ENCODE data around the gene JUN.
A peak's percentile ranks its signal among the peaks of the same experiment; 100 is the strongest.

JUN gene

DNA sequence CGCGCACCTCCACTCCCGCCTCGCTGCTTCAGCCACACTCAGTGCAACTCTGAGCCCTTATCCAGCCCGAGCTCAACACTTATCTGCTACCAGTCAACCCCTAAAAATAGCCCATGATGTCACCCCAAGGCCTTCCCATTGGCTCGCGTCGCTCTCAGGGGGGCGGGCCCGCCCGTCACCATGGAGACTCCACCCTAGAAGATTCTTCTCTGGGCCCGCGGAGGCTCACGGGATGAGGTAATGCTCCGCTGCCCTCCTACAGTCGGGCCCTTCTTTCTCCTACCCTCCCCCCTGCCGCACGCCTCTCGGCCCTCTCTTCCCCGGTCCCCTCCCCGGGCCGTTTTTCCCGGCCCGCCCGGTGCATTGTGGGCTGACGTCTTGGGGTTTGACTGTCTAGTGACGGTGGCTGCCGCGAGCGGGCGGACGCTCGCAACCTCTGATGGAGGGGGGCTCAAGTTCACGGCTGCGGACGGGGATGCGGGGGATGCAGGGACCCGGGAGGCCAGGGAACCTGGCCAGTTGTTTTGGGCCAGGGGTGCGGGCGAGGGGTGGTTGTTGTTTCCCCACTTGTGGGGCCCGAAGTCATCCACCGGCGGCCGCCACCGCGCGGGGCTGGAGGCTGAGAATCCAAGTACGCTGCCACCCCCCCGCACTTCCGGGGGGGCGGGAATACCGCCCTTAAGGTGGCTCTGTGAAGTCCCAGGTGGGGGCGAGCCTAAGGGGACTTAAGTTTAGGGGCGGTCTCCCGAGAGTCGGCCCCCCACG lies at the start of gene JUN:
Gene JUN (minus strand): TSS at position 55 of the 765 bp plus-strand sequence. CDS start 977 bp downstream, outside the sequence.
- peak; percentile 98 for DNase-seq

- DNase-seq, result no peak
Measured at GRCh38 chr1:58833166-58833565, 49.3 kb upstream of the JUN start.

- no peak for DNase-seq
Measured at GRCh38 chr1:58830291-58830690, 46.4 kb upstream of the JUN start.

GRCh38 chr1:58829866-58830265 lies 46.0 kb upstream of the JUN start:
- no peak for DNase-seq

- DNase-seq, result no peak
Measured at GRCh38 chr1:58827298-58827697, 43.5 kb upstream of the JUN start.

DNA sequence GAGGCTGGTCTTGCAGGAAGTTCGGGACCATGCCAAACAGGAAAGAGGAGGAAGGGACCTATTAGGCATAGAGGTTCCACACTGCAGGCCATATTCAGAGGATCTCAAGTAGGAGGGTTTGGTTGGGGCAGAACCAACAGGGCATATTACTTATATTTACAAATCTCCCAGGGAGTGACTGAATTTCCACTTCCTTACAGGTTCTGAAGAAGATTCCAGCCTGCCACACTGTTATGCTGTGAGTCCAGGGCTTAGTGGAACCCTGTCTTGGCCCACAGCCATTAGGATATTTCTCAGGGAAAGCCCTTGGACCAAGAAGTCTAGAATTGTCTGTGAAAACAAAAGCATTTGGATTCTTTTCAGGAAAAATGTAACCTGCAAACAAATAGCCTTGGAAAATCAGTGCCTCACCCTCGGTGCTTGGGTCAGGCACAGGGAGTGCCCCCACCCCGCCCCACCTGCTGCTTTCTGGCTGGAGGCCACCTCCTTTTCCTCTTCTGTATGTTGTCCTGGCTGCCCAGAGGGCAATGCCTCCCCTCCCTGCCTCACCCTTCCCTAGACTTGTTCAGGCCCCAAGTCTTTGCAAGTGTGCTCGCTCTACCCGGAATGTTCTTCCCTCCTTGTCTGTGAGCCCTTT lies 41.0 kb upstream of the JUN start:
- DNase-seq, result no peak

- no peak for DNase-seq
Measured at GRCh38 chr1:58823481-58824010, 39.7 kb upstream of the JUN start.

GRCh38 chr1:58821309-58821708 lies 37.5 kb upstream of the JUN start:
- no peak for DNase-seq

DNA sequence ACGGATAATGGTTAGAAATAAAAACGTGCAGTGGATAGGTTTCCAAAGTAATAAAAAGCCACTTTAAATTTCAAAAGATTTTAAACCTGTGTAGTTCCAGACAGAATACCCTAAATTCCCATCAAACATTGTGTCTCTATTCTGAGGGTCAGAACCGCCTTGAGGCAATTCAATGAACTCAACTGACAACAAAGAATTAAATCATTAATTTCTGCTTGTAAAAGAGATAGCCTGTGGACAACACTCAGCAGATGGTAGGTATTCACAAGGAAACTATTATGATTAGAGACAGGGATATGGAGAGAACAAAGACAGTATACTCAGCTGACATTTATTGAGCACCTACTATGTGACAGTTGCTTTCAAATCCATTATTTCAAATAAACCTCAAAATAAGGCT lies 35.1 kb upstream of the JUN start:
- DNase-seq, result no peak

DNA sequence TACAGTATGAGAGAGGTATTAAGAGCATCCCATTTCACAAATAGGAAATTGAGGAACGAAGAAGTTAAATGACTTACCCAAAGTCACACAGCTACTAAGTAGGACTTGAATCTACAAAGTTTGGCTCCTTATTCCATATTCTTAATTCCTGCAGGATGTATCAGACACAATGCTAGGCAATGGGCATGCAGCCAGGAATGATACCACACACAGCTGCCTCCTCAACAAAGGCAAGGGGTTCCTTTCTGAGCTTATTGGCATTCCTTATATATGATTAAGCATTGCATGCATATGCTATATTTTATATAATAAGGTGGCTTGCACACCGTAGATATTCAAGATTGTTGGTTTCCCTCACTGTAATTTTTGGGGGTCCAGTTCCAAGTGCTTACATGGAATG lies 34.2 kb upstream of the JUN start:
- no peak for DNase-seq

DNA sequence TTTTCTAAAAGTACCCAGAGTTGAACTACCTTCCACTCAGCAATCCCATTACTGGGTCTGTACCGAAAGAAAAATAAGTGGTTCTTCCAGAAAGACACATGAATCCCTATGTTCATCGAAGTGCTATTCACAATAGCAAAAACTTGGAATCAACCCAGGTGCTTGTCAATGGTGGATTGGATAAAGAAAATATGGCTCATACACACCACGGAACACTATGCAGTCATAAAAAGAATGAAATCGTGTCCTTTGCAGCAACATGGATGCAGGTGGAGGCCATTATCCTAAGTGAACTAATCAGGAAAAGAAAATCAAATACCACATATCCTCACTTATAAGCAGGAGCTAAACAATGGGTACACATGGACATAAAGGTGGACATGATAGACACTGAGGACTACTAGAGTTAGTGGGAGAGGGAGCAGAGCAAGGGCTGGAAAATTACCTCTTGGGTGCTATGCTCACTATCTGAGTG lies 32.9 kb upstream of the JUN start:
- DNase-seq, result no peak

- peak; percentile 96 for DNase-seq
Measured at GRCh38 chr1:58816072-58816746, 32.4 kb upstream of the JUN start.

DNA sequence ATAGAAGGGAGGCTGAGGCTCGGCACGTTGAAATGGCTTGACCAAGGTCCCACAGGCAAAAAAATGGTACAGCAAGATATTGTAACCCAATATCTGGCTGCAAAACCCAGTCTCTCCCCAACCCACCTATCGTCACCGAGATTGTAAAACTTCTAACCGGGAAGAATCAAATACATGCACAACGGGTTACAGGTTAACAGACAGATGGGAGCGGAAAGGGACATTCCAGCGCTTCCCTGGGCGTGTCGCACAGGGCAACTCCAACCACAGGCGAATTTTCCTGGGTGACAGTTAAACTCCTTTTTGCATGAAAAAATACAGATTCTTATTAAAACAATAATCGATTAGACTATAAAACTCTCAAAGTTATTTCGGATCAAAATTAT lies 31.8 kb upstream of the JUN start:
- peak; percentile 46 for DNase-seq

GRCh38 chr1:58815069-58815685 lies 31.3 kb upstream of the JUN start:
- peak; percentile 84 for DNase-seq

GRCh38 chr1:58814251-58815068 lies 30.6 kb upstream of the JUN start:
- no peak for DNase-seq

- DNase-seq, result no peak
Measured at GRCh38 chr1:58813801-58814200, 30.0 kb upstream of the JUN start.

- DNase-seq, result peak; percentile 27
Measured at GRCh38 chr1:58813361-58813760, 29.5 kb upstream of the JUN start.

GRCh38 chr1:58812926-58813325 lies 29.1 kb upstream of the JUN start:
- no peak for DNase-seq

- no peak for DNase-seq
Measured at GRCh38 chr1:58812468-58812867, 28.6 kb upstream of the JUN start.

DNA sequence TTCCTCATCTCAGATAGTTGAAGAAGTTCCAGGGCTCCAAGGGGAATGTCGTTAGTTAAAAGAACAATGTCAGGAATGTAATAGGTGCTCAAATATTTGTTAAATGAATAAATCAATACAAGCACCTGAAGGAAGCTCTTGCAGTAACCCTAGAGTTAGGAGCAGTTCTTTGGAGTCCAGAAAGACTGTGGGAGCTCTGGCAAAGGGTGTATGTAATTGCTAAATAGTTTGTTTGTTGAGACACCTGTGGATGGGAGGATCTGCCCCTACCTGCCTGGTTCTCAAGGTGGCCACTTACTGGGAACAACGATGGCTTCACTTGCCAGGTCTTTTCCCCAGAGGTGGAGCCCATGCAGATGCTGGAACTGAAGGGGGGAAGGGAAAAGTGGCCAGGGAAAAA lies 27.5 kb upstream of the JUN start:
- DNase-seq, result no peak

DNA sequence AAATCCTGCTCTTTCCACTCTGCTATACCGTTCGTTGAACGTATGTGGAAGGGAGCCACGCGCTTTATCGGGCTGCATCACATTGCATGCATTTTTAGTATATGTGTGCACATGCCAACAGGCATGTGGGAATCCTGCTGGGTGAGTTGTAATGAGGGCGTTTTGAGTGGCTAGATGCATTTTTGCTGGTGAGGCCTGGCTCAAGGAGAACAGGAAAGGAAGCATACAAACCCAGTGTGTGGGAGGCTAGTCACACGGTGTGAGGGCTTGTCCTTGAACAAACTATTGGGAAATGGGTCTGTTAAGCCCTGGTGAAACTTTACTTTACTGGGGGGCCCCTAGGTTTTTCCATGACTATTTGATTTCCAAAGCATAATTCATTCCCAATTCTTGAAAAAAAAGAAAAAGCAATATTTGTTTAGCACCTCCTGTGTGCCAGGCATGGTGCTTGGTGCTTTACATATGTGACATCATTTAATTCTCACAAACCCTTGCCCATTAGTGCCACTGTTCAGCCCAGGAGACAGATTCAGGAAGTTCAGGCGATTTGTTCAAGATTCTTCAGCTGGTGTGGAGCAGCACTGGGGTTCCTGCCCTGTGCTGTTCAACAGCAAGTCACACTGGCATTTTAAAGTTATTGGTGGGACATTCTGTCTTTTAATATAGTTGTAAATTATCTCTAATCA lies 25.6 kb upstream of the JUN start:
- DNase-seq, result peak; percentile 24

DNA sequence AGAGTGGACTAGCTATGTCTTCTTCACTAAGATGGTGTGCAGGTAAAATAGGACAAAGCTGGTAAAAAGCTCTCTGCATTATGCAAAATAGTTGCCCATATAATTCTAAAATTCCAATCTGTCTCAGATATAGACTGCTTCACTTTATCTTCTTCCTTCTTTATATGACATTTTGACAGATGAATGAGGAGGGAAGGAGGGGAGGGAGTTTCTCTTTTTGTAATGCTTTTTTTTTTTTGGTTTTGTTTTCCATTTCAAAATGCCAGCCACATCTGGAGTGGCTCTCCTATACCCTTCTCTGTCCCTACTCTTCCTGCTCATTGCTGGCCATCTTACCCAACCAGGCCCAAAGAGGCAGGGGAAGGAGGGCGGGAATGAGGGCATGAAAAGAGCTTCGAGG lies 24.2 kb upstream of the JUN start:
- DNase-seq, result no peak
